GM15510 (cell line): Measurements from ENCODE around the gene MYLK.

Source experiments
- POLR2A ChIP-seq: IDR thresholded peaks from 3 replicates; pipeline ENCODE4 v1.6.1; 2011; ENCODE audit warnings: borderline replicate concordance; ENCODE audit not compliant: insufficient read length; ENCODE audit errors: extremely low read depth

The MYLK gene

DNA sequence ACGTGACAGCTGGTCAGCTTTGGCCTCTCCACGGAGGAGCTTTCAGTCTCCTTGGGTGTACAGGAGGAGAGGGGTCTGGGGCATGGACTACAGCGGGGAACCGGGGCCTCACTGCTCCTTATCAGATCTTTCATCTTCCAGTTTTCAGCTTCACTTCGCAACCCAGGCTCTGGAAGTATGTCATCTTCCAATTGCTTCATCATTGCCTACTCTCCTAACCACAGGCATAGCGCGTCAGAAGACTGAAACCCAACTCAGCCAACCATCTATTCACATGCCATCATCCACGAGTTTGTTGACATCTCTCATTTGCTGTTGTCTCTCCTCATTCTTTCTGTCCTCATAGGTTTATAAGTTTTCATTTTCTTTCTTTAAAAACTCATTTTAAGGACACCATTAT, 119.5 kb downstream of the MYLK start:
- no peak for TF ChIP-seq POLR2A

DNA sequence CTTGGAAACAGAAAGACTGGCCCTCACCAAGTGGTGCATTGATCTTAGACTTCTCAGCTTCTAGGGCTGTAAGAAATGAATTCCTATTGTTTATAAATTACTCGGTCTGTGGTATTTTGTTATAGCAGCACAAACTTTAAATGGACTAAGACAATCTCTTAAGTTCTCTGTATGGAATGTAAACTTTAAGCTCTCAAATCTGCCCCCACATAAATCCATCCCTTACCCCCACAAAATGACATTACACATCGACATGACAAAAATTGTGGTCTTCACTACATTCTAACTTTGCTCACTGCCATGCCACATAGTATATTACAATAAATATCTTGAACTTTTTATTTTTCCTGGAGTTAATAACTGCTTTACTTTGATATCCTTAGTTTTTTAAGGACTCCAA, 121.3 kb downstream of the MYLK start:
- TF ChIP-seq POLR2A, result no peak

DNA sequence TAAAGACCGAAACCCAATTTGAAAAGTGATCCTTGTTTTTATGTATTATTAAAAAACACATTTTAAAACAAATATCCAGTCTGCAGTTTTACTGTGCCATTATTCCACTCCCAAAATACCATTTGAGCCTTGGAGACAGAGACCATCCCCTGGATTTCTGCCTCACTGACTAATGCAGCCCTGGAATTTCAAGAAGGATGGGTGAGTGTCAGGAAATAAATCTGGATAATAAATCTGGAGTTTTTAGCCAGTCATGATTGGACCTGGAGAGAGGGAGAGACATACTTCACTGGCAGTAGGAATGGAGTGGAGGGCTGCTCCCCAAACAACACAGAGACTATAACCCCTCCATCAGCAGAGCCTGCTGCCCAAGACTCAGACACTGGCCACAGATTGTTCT, 123.3 kb downstream of the MYLK start:
- no peak for TF ChIP-seq POLR2A

DNA sequence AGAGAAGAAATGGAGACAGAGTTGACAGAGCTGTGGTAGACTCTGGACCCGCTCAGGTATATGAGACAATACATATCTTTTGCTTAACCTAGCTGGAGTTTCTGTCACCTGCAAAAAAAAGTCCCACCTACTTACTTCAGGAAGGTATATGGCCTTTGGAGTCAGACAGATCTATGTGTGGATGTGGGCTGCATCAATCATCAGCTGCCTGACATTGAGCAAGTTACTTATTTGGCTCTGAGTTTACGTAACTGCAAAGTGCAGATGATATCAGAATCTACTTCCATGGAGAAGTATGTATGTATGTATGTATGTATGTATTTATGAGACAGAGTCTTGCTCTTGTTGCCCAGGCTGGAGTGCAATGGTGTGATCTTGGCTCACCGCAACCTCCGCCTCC, 124.3 kb downstream of the MYLK start:
- no peak for TF ChIP-seq POLR2A

DNA sequence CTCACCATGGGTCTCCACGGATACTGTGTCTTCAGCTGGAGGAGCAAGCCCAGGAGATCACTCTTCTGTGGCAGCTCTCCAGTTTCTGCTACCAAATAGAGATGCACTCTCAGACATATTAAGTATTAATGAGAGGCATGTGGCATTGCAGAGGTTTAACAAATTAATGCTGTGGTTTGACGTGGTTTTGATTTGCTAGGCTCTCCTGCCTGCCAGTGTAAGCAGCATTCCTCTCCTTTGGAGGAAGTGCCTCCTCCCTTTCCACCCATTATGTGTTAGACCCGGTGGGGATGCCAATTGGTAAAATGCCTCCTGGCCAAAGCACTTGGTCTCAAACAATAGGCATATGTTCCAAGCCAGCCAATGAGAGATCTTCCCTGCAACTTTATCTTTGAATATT, 124.8 kb downstream of the MYLK start:
- TF ChIP-seq POLR2A, result no peak

DNA sequence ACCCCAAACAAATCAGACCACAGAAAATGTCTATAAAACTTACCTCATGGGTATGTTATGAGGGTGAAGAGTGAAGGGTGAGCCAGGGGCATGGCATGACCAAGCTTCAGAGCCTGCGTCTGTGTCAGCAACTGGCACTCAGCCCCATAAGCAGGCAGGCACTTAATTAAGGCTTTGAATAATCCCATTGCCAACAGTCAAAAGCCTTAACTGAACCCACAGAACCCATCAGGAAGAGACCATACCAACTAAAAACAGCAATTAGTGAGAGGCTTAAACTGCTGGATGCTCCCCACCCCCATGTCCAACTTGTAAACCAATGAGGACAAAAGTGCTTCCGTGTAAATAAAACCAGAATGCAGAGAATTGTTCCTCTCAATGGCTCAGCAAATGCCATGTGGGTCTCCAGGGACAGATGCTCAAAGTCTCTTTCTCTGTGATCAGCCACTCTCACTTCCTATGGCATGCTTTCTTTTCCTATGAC, 126.0 kb downstream of the MYLK start:
- no peak for TF ChIP-seq POLR2A

DNA sequence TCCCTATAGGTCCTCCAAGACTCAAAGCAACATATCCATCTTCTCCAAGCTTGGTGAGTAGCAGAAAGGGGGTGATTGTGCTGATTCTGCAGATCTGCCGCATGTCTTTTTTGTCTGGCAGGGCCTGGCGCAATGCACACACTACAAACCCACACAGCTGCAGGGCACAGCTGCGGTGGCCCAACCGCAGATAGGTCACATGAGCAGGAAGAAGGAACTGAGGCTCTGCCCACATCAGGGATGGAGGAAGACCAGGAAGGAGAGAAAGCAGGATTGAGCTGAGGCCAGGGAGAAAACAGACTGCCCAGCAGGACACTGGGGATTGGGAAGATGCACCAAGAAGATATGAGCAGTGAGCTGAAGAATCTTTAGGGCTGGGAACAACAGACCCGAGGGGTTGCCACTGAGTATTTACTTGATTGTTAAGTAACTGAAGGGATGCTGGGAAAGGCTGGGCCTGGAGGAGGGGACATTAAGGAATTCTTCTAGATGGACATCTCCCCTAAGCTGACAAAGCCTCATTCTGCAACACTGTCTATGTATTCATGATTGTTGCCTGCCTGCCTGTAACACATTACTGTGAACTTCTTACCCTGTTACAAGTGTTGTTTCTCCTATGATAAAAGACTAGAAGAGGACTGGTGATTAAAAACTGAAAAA, 126.7 kb downstream of the MYLK start:
- TF ChIP-seq POLR2A, result no peak

DNA sequence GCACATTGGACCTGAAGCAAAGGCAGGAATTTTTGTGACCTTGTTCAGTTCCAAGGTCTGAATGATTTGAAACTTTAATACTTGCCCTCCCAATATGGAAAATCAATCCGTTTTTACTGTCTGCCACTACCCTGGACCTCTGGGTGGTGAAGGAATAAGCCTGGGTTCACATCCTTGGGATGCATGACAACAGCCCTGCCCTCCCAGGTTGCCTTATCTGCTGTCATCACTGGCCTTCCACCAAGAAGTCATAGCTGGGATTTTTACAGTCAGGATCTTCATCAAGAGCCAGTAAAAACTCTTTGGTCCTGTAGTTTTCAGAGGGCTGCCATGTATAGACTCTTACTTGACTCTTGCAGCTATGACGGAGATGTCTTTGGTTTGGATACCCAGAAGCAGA, 128.6 kb downstream of the MYLK start:
- TF ChIP-seq POLR2A, result no peak

DNA sequence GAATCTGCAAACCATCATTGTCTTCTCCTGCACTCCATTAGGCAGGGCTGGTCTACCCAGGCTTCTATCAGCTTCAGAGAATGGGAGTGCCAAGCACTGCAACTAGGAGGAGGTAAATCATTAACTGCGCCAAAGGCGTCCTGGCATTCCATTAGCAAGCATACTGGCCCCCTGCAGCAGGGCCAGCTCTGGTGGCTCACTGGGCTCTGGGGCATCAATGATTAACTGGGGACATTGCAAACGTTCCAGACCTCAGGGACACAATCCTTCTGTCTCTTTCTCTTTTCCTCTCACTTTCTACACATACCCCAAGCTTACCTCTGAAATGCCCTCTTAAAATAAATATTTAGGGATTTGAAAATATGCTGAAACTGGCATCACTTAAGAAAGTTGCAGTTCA, 129.0 kb downstream of the MYLK start:
- TF ChIP-seq POLR2A, result no peak

DNA sequence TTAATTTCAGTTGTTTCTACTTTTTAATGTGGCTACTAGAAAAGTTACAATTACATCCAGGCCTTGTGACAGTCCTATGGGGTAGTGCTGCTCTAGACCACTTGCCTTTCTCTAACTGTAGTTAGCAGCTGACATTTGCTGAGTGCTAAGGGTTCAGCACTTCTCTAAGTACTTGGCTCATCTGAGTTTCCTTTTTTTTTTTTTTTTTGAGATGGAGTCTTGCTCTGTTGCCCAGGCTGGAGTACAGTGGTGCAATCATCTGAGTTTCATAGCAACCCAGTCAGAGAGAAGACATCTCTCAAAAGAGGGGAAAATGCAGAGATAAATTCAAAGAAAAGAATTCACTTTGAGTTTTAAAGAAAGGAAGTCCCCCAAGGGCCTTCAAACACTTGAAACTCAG, 130.8 kb downstream of the MYLK start:
- no peak for TF ChIP-seq POLR2A

DNA sequence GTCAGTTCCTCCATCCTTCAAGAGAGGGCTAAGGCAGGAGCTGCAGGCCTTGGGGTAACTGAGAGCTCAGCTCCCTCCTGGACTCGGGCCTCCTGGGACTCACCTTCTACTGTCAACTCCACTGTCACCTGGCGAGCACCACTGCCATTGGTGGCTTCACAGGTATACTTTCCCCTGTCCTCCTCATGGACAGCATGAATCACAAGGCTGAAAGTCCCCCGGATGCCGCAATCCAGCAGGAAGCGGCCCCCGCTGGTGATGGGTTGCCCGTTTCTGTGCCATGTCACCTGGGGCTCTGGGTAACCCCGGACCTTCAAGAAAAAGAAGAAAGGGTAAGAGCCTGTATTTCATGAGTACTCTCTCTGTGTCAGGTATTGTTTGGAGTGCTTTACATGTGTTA, 131.9 kb downstream of the MYLK start:
- no peak for TF ChIP-seq POLR2A

DNA sequence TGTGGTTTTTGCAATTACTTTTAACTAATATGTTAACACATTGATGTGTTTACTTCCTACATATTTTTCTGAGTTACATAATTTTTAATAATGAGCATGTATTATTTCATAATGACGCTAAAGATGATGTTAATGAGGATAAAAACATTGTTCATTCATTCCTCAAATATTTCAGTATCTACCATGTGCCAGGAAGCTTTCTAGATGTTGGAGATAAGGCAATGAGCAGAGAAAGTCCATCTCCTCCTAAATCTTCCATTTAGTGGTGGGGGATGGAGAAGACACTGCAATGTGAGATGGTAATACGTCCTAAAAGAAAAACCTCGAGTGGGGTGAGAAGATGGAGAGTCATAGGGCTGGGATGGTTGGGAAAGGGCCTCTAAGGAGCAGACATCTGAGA, 132.7 kb downstream of the MYLK start:
- no peak for TF ChIP-seq POLR2A

DNA sequence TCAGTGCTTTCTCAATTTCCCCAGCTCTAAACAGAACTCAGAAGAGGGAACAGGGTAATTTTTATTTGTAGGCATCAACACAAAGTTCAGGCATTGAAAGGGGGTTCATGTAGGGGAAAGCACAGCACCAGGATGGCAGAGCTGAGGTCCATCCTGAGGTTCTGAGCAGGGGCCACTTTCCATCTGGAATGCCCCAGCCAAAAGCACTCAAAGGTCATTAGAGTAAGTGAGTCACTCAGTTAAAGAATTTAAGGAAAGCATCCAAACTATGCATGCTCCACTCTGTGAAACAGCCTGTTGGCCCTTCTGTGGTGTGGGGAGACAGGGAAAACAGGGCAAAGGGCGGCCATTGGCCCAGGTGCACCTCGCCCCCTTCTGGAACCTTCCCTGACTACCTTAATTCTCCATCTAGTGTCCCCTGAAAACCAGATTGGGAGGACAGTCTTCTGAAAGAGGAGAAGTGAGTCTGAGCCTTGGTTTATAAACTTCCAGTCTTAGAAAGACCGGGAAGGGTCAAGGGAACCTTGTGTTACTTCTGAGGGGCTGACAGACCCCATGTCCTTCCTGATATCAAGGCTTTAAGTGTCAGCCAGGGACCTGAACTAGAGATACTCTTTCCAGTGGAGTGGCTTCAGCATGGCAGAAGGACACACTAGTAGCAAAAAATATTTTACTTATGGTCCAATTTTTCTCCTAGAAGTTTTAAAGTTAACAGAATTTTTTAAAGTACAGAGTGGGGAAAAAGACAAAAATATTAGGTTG, 133.3 kb downstream of the MYLK start:
- TF ChIP-seq POLR2A, result no peak

DNA sequence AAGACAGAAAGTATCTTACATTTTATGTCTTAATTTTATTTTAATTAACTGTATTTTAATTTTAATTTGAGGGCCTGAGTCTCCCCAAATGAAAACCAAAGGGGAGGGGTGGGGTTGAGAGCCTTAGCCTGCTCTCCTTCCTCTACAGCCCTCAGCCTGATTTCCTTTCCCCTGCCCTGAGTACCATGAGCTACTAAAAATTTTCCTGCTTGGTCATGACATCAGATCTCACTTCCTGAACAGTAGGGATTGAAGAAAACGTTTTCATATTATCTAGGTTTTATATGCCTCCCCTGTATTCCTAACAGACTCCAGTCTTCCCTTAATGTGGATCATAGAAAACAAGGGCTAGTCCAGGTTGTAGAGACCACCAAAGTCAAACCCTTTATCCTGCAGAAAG, 133.9 kb downstream of the MYLK start:
- TF ChIP-seq POLR2A, result no peak

DNA sequence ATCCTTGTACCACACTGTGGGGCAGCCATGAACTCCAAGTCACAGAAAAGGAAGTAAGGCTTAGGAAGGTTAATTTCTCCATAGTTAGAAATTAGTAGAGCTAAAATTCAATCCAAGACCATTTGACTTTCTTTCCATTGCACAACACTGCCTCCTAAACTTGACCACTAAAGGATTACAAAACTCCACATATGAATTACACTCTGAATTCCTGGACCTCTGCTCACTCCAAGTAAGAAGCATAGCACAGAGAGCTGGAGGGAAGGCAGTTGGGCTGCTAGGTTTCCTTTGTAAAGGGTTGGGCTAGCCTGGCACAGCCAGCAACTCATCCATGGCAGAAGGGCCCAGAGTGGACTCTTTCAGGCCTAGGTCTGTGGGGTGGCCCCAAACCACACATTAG, 134.4 kb downstream of the MYLK start:
- no peak for TF ChIP-seq POLR2A

DNA sequence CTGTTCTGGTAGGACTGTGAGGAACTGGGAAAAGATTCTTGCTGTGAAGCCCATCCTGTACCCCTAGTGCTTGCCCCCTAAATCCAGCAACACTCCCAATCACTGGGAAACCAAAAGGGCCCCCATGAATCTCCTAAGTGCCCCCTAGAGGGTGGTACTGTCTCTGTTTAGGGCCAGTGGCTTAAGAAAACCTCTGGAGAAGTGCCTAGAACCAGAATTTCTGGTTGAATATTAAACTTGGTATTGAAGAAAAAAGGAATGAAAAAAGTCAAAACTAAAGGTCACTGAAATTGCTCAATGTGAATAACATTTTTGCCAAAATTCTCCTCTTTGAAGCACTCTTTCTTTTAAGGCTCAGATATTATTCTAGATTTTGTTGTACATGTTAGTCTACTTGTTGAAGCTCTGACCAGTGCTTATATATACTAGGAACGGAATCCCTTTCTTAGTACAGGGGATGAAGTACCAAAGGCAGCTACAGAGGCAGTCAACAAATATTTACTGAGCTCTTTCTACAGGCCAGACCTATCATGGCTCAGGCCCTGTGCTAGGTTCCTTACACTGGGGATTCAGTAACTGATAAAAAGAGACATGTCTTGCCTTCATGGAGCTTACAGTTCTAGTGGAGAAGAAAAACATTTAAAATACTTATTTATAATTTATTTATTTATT, 138.8 kb downstream of the MYLK start:
- TF ChIP-seq POLR2A, result no peak
